ENCODE results near the gene GUK1. TPM values are rescaled to one million over a fixed set of nuclear protein-coding genes. Genes with fewer than 3 reads are reported as not detected.
A peak's percentile ranks its signal among the peaks of the same experiment; 100 is the strongest.

The GUK1 gene, protein sequence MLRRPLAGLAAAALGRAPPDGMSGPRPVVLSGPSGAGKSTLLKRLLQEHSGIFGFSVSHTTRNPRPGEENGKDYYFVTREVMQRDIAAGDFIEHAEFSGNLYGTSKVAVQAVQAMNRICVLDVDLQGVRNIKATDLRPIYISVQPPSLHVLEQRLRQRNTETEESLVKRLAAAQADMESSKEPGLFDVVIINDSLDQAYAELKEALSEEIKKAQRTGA
- 100 to 1,000 TPM; 183 to 573 (median 382) TPM for total RNA-seq

DNA sequence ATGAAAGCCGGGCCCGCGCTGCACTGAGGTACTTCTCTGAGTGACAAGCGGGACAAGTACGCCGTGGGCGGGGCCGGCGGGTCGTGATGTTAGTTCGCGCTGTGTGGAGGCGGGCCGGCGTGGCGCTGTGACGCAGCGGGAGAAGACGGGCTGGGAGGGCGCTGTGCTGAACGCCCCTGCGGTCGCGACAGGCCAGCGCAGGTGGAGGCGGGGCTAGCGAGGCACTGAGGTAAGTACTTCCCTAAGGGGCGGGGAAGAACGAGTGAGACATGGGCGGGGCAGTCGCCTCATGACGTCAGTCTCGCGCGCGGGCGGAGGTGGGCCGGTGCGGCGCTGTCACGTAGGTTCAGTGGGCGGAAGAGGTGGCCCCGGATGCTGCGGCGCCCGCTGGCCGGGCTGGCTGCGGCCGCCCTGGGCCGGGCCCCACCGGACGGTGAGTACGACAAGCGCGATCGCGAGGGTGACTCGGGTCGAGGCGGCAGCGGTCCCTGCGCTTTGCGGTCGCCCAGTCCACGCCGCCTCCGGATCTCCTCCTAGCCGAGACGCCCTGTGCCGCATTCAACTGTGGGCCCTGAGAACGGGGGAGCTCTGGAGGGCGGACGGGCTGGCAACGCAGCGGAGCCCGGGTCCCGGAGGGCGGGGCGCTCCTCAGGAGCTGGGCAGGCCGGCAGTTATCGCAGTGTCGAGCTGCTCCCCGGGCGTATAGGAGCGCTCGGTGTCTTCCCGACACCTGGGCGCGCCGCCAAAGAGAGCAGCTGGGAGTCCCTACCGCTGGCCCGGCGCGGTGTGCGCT is at the start of gene GUK1:
Gene GUK1, plus strand, starts transcription at position 349 of the 793 bp plus-strand sequence. Its CDS starts 24 bp downstream, at position 373.
- intact Hi-C loops (cut with DNase I; ENCODE audit: low total_unique reads) (loop anchor here (2.0 kb wide), 1 partner anchor 57 kb away; the partner anchor contains the start of gene ARF1), in situ Hi-C loops (cut with MboI; ENCODE audit: low pct_ligation_motif_present in 1 of 4, low pct_unique_long_range_greater_than_20kb in 1 of 4, low sequenced_read_pairs in 3 of 4) (no loop called here)

DNA sequence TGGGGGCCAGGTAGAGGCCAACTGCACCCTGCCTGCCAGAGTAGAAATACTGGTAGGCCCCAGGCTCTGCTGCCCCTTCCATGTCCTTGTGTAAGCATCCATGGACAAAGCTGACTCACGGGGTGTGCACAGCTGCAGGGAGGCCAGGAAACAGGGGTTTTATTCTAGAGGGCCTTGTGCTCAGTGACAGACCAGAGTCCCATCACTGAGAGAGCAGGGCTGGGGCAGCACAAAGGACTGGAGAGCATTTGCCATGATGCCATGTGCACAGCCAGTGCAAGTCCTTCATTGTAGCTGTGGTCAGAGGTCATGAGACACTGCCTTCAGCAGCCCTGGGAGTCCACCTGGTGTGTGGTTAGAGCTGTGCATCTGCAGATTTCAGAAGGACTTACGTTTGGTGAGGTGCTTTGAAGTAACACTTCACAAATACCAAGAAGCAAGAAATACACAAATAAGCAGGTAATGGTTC is 49.4 kb upstream of the GUK1 start:
- no peaks in the 10 kb centered on the region for H3K27me3 ChIP-seq
- no peaks in the 10 kb centered on the region for H3K36me3 ChIP-seq
- peaks cover 0 to 6% of the 10 kb centered on the region in 2 donors for H3K9me3 ChIP-seq
- DNase-seq: peak; percentile 16
- in situ Hi-C loops (cut with MboI; ENCODE audit: low pct_ligation_motif_present in 1 of 4, low pct_unique_long_range_greater_than_20kb in 1 of 4, low sequenced_read_pairs in 3 of 4): no loop called here
- no peak overlapping the region for H3K4me3 ChIP-seq
- TF ChIP-seq EP300 (IDR thresholded peaks at IDR 0.05; ENCODE audit: low read depth) (no peak), POLR2AphosphoS5 (IDR thresholded peaks at IDR 0.05) (no peak), POLR2A (IDR thresholded peaks at IDR 0.05) (no peak)
- TF ChIP-seq, protein P1, sequence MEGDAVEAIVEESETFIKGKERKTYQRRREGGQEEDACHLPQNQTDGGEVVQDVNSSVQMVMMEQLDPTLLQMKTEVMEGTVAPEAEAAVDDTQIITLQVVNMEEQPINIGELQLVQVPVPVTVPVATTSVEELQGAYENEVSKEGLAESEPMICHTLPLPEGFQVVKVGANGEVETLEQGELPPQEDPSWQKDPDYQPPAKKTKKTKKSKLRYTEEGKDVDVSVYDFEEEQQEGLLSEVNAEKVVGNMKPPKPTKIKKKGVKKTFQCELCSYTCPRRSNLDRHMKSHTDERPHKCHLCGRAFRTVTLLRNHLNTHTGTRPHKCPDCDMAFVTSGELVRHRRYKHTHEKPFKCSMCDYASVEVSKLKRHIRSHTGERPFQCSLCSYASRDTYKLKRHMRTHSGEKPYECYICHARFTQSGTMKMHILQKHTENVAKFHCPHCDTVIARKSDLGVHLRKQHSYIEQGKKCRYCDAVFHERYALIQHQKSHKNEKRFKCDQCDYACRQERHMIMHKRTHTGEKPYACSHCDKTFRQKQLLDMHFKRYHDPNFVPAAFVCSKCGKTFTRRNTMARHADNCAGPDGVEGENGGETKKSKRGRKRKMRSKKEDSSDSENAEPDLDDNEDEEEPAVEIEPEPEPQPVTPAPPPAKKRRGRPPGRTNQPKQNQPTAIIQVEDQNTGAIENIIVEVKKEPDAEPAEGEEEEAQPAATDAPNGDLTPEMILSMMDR (IDR thresholded peaks at IDR 0.05): no peak
- 18% methylated on average over 2 of the region's 2 CpGs; no CpG with 5 or more reads in 1 of the 2 donors for WGBS, 2 donors (ENCODE audit: low coverage in 1 of 2)
- intact Hi-C loops (cut with DNase I; ENCODE audit: low total_unique reads): no loop called here
- peaks cover 52 to 68% (median 61%) of the 10 kb centered on the region in 4 donors for H3K4me1 ChIP-seq
- H3K27ac ChIP-seq: no peak overlapping the region

More for the DNA sequence above, at the start of gene GUK1:
- H3K27ac ChIP-seq: peak within 1 kb of the TSS; percentile 97 to 100 (median 98)
- 1% methylated on average over 42 of the region's 95 CpGs; no CpG with 5 or more reads in 1 of the 2 donors for WGBS, 2 donors (ENCODE audit: low coverage in 1 of 2)
- H3K4me1 ChIP-seq: peaks cover 18 to 38% (median 25%) of the 10 kb centered on the region in 4 donors
- no peaks in the 10 kb centered on the region for H3K36me3 ChIP-seq
- DNase-seq: peak; percentile 100
- TF ChIP-seq POLR2AphosphoS5 (IDR thresholded peaks at IDR 0.05): peak; percentile 90 to 99 (median 98)
- peak; percentile 72 for TF ChIP-seq EP300 (IDR thresholded peaks at IDR 0.05; ENCODE audit: low read depth)
- TF ChIP-seq POLR2A (IDR thresholded peaks at IDR 0.05): peak; percentile 98
- TF ChIP-seq, protein P1 (IDR thresholded peaks at IDR 0.05): peak in 3 of 5 experiments; percentile 16 to 71 (median 17)
- peak within 1 kb of the TSS; percentile 68 to 98 (median 86) for H3K4me3 ChIP-seq
- H3K9me3 ChIP-seq: no peaks in the 10 kb centered on the region
- H3K27me3 ChIP-seq: no peaks in the 10 kb centered on the region

DNA sequence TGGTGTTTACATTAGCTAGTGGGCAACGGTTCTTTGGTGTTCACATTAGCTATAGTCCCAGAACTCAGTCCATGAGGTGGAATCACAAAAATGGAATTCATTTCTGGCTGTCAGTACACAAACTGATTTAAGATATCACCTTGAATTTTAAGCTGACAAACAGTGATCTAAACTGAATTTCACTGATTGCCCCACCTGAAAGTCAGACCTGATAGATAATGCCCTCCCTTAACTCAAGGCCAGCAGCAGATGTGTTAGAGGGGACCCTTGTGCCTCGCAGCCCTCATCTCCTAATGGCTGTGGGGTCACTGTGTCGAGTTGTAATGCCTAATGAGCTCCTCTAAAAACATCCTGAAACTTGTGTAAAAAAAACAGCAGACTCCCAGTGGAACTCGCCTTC is 49.0 kb upstream of the GUK1 start:
- in situ Hi-C loops (cut with MboI; ENCODE audit: low pct_ligation_motif_present in 1 of 4, low pct_unique_long_range_greater_than_20kb in 1 of 4, low sequenced_read_pairs in 3 of 4) (no loop called here), intact Hi-C loops (cut with DNase I; ENCODE audit: low total_unique reads) (no loop called here)
- H3K27me3 ChIP-seq: no peaks in the 10 kb centered on the region
- peaks cover 48 to 63% (median 58%) of the 10 kb centered on the region in 4 donors for H3K4me1 ChIP-seq
- peaks cover 0 to 6% of the 10 kb centered on the region in 2 donors for H3K9me3 ChIP-seq
- WGBS, 2 donors (ENCODE audit: low coverage in 1 of 2): 25 to 70% methylated on average over 1 to 4 of the region's 4 CpGs
- no peak overlapping the region for H3K4me3 ChIP-seq
- TF ChIP-seq POLR2AphosphoS5 (IDR thresholded peaks at IDR 0.05) (no peak), POLR2A (IDR thresholded peaks at IDR 0.05) (no peak), EP300 (IDR thresholded peaks at IDR 0.05; ENCODE audit: low read depth) (no peak)
- TF ChIP-seq, protein P1 (IDR thresholded peaks at IDR 0.05): no peak
- no peaks in the 10 kb centered on the region for H3K36me3 ChIP-seq
- DNase-seq: no peak
- no peak overlapping the region for H3K27ac ChIP-seq
